Measurements from ENCODE around the gene PYGL. TPM values are rescaled to one million over a fixed set of nuclear protein-coding genes. Genes with fewer than 3 reads are reported as not detected.

The PYGL gene
- total and polyA plus RNA-seq, 2 experiments from 2014 or later = 57.6 to 93.8 TPM

DNA sequence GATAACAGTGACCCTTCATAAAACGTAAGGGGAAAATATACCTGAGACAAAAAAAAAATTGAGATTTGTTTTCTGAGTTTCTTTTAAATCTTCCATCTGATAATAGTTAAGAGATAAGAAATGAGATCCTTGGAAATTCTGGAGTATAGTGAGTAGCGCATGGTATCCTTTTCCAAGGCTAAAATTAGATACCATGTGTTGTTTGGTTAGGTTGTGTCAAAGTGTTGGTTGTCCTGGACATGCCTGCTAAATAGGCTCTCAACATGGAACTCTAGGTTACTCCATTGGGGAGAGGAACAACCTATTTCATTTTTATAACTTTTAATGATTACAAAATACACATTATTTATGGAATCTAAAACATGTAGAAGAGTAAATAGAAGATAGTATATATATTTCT, 14.8 kb downstream of the PYGL start (continued):
- TF ChIP-seq, protein P1, sequence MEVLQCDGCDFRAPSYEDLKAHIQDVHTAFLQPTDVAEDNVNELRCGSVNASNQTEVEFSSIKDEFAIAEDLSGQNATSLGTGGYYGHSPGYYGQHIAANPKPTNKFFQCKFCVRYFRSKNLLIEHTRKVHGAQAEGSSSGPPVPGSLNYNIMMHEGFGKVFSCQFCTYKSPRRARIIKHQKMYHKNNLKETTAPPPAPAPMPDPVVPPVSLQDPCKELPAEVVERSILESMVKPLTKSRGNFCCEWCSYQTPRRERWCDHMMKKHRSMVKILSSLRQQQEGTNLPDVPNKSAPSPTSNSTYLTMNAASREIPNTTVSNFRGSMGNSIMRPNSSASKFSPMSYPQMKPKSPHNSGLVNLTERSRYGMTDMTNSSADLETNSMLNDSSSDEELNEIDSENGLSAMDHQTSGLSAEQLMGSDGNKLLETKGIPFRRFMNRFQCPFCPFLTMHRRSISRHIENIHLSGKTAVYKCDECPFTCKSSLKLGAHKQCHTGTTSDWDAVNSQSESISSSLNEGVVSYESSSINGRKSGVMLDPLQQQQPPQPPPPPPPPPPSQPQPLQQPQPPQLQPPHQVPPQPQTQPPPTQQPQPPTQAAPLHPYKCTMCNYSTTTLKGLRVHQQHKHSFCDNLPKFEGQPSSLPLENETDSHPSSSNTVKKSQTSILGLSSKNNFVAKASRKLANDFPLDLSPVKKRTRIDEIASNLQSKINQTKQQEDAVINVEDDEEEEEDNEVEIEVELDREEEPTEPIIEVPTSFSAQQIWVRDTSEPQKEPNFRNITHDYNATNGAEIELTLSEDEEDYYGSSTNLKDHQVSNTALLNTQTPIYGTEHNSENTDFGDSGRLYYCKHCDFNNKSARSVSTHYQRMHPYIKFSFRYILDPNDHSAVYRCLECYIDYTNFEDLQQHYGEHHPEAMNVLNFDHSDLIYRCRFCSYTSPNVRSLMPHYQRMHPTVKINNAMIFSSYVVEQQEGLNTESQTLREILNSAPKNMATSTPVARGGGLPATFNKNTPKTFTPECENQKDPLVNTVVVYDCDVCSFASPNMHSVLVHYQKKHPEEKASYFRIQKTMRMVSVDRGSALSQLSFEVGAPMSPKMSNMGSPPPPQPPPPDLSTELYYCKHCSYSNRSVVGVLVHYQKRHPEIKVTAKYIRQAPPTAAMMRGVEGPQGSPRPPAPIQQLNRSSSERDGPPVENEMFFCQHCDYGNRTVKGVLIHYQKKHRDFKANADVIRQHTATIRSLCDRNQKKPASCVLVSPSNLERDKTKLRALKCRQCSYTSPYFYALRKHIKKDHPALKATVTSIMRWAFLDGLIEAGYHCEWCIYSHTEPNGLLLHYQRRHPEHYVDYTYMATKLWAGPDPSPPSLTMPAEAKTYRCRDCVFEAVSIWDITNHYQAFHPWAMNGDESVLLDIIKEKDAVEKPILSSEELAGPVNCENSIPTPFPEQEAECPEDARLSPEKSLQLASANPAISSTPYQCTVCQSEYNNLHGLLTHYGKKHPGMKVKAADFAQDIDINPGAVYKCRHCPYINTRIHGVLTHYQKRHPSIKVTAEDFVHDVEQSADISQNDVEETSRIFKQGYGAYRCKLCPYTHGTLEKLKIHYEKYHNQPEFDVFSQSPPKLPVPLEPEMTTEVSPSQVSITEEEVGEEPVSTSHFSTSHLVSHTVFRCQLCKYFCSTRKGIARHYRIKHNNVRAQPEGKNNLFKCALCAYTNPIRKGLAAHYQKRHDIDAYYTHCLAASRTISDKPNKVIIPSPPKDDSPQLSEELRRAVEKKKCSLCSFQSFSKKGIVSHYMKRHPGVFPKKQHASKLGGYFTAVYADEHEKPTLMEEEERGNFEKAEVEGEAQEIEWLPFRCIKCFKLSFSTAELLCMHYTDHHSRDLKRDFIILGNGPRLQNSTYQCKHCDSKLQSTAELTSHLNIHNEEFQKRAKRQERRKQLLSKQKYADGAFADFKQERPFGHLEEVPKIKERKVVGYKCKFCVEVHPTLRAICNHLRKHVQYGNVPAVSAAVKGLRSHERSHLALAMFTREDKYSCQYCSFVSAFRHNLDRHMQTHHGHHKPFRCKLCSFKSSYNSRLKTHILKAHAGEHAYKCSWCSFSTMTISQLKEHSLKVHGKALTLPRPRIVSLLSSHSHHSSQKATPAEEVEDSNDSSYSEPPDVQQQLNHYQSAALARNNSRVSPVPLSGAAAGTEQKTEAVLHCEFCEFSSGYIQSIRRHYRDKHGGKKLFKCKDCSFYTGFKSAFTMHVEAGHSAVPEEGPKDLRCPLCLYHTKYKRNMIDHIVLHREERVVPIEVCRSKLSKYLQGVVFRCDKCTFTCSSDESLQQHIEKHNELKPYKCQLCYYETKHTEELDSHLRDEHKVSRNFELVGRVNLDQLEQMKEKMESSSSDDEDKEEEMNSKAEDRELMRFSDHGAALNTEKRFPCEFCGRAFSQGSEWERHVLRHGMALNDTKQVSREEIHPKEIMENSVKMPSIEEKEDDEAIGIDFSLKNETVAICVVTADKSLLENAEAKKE (CRISPR knock-in tag; IDR thresholded peaks at IDR 0.05) = no peak
- no peak for TF ChIP-seq POLR2AphosphoS5 (IDR thresholded peaks at IDR 0.05; ENCODE audit: low read depth)
- TF ChIP-seq, protein P2, sequence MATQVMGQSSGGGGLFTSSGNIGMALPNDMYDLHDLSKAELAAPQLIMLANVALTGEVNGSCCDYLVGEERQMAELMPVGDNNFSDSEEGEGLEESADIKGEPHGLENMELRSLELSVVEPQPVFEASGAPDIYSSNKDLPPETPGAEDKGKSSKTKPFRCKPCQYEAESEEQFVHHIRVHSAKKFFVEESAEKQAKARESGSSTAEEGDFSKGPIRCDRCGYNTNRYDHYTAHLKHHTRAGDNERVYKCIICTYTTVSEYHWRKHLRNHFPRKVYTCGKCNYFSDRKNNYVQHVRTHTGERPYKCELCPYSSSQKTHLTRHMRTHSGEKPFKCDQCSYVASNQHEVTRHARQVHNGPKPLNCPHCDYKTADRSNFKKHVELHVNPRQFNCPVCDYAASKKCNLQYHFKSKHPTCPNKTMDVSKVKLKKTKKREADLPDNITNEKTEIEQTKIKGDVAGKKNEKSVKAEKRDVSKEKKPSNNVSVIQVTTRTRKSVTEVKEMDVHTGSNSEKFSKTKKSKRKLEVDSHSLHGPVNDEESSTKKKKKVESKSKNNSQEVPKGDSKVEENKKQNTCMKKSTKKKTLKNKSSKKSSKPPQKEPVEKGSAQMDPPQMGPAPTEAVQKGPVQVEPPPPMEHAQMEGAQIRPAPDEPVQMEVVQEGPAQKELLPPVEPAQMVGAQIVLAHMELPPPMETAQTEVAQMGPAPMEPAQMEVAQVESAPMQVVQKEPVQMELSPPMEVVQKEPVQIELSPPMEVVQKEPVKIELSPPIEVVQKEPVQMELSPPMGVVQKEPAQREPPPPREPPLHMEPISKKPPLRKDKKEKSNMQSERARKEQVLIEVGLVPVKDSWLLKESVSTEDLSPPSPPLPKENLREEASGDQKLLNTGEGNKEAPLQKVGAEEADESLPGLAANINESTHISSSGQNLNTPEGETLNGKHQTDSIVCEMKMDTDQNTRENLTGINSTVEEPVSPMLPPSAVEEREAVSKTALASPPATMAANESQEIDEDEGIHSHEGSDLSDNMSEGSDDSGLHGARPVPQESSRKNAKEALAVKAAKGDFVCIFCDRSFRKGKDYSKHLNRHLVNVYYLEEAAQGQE (IDR thresholded peaks at IDR 0.05; ENCODE audit: unreplicated experiment) = no peak
- no peak for TF ChIP-seq EZH2 (IDR thresholded peaks at IDR 0.05; ENCODE audit: low read depth, unreplicated experiment)
- TF ChIP-seq NANOG (IDR thresholded peaks at IDR 0.05; ENCODE audit: borderline replicate concordance) = no peak

Measured in GM23338 (cell line).